GM19035 (cell line): ENCODE data around the gene UBXN2A.
"Not testable (repeated sequence)": the region's sequence is repeated elsewhere in the genome, so short reads cannot be mapped to it uniquely, and the experiment has no call there.

Experiments used
- ATAC-seq: cut with Tn5 transposase; IDR thresholded peaks from one replicate; pipeline ENCODE4 v1.9.1; 2021; ENCODE audit not compliant: unreplicated experiment

UBXN2A gene

GRCh38 chr2:23940718-23941620 is 706 bp downstream of the UBXN2A start:
- peak; percentile 62 for ATAC-seq

GRCh38 chr2:23941644-23942043 is 1.4 kb downstream of the UBXN2A start:
- no peak for ATAC-seq

- no peak for ATAC-seq
These were observed 3.4 kb downstream of the UBXN2A start for GRCh38 chr2:23943666-23944065.

GRCh38 chr2:23944527-23944926 is 4.3 kb downstream of the UBXN2A start:
- no peak for ATAC-seq

- ATAC-seq: no peak
These were observed 4.7 kb downstream of the UBXN2A start for GRCh38 chr2:23944976-23945375.

GRCh38 chr2:23947350-23947749 is 7.1 kb downstream of the UBXN2A start:
- ATAC-seq: no peak

- not testable (repeated sequence) for ATAC-seq
These were observed 12.3 kb downstream of the UBXN2A start for GRCh38 chr2:23952558-23952957.

- ATAC-seq: no peak
These were observed 13.4 kb downstream of the UBXN2A start for GRCh38 chr2:23953625-23954024.

- ATAC-seq: no peak
These were observed 14.2 kb downstream of the UBXN2A start for GRCh38 chr2:23954325-23955014.

GRCh38 chr2:23967846-23968245 is 27.6 kb downstream of the UBXN2A start:
- ATAC-seq: no peak

GRCh38 chr2:23976883-23977282 is 36.6 kb downstream of the UBXN2A start:
- no peak for ATAC-seq

GRCh38 chr2:23988371-23988770 is 48.1 kb downstream of the UBXN2A start:
- ATAC-seq: no peak

GRCh38 chr2:23992931-23993330 is 52.7 kb downstream of the UBXN2A start:
- no peak for ATAC-seq

- no peak for ATAC-seq
These were observed 53.5 kb downstream of the UBXN2A start for GRCh38 chr2:23993736-23994269.

GRCh38 chr2:23994567-23994966 is 54.3 kb downstream of the UBXN2A start:
- ATAC-seq: no peak

- ATAC-seq: no peak
These were observed 67.4 kb downstream of the UBXN2A start for GRCh38 chr2:24007693-24008092.

- ATAC-seq: no peak
These were observed 68.6 kb downstream of the UBXN2A start for GRCh38 chr2:24008672-24009366.

- ATAC-seq: no peak
These were observed 69.1 kb downstream of the UBXN2A start for GRCh38 chr2:24009367-24009679.

- no peak for ATAC-seq
These were observed 69.6 kb downstream of the UBXN2A start, which contains the start of gene MFSD2B for GRCh38 chr2:24009680-24010476. TSS of gene MFSD2B (plus strand) at chr2:24010085. CDS start at chr2:24010097, 12 bp downstream.

GRCh38 chr2:24010477-24011249 is 70.4 kb downstream of the UBXN2A start:
- no peak for ATAC-seq
